WERI-Rb-1 (cell line): ENCODE data around the gene SCN9A.
"Not testable (repeated sequence)": the region's sequence is repeated elsewhere in the genome, so short reads cannot be mapped to it uniquely, and the experiment has no call there.

Experiments used
- DNase-seq: peaks from one replicate; pipeline ENCODE4 v3.0.0-alpha.2; 2020
- H3K27ac ChIP-seq: fragments of 250-450 bp; sonication (Bioruptor Pico); 2 replicates; pipeline ENCODE4 v1.5.1; 2020; ENCODE audit warnings: mild to moderate bottlenecking, moderate library complexity
- H3K27me3 ChIP-seq: fragments of 250-450 bp; sonication (Bioruptor Pico); 2 replicates; pipeline ENCODE4 v1.5.1; 2021; ENCODE audit warnings: mild to moderate bottlenecking, low read depth, moderate library complexity; ENCODE audit not compliant: insufficient read depth, severe bottlenecking
- H3K36me3 ChIP-seq: fragments of 250-450 bp; sonication (Bioruptor Pico); 2 replicates; pipeline ENCODE4 v1.5.1; 2020; ENCODE audit warnings: mild to moderate bottlenecking, moderate library complexity
- H3K4me3 ChIP-seq: 2 replicates; pipeline ENCODE4 v1.5.1; 2011; ENCODE audit warnings: low read depth, mild to moderate bottlenecking, control low read depth, low read length
- H3K9me3 ChIP-seq: fragments of 250-450 bp; sonication (Bioruptor Pico); 2 replicates; pipeline ENCODE4 v1.5.1; 2021; ENCODE audit warnings: mild to moderate bottlenecking, moderate library complexity; ENCODE audit not compliant: severe bottlenecking
- CTCF ChIP-seq: IDR thresholded peaks from 2 replicates; pipeline ENCODE4 v1.5.1; 2011; ENCODE audit warnings: low read depth, mild to moderate bottlenecking, control low read depth, inconsistent platforms, low read length

Gene SCN9A

DNA sequence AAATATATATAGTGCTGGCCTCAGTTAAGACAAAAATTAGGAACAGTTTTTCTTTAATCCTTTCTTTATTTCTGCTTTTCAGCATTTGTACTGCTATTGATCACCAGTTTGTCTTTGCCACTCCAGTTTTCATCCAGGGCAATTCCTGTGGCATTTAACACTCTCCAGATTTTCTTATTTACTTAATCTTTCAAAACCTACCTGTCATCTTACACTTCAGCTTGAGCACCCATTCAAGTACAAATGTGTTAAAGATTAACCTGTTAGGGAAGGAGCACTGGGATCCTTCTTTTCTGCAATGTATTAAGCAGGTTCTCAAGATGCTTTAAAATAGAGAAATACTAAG, 146.1 kb downstream of the SCN9A start:
- H3K27ac ChIP-seq = no peak overlapping the region
- H3K27me3 ChIP-seq = no peaks in the 10 kb centered on the region
- H3K9me3 ChIP-seq = no peaks in the 10 kb centered on the region
- H3K4me3 ChIP-seq = no peak overlapping the region
- no peak for TF ChIP-seq CTCF
- no peak for DNase-seq
- H3K36me3 ChIP-seq = no peaks in the 10 kb centered on the region

DNA sequence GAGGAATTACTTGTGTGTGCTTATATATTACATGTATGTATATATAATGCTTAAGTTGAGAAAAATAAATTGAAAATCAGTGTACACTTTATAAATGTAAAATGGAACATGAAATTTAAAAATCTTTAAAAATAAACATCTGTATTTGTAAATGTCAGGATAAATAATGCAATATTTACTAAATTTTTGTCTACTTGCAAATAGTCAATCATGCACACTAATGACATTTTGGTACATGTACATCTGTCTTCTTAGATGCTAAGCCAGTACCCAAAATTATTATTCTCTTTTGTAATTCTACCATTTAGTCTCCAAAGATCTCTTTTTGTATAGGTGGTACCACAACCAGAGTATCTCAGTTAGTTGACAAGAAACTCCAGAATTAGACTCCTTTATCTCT, 151.5 kb downstream of the SCN9A start:
- no peaks in the 10 kb centered on the region for H3K9me3 ChIP-seq
- TF ChIP-seq CTCF = no peak
- H3K4me3 ChIP-seq = no peak overlapping the region
- no peak overlapping the region for H3K27ac ChIP-seq
- no peak for DNase-seq
- no peaks in the 10 kb centered on the region for H3K27me3 ChIP-seq
- no peaks in the 10 kb centered on the region for H3K36me3 ChIP-seq

- no peak for DNase-seq
- Histone ChIP-seq H3K36me3 (no peaks in the 10 kb centered on the region), H3K27ac (no peak overlapping the region), H3K9me3 (no peaks in the 10 kb centered on the region), H3K4me3 (no peak overlapping the region), H3K27me3 (no peaks in the 10 kb centered on the region)
- no peak for TF ChIP-seq CTCF
Measured at GRCh38 chr2:166223298-166223697, 152.4 kb downstream of the SCN9A start.

GRCh38 chr2:166211079-166211478, 164.7 kb downstream of the SCN9A start:
- Histone ChIP-seq H3K27ac (no peak overlapping the region), H3K9me3 (no peaks in the 10 kb centered on the region), H3K36me3 (no peaks in the 10 kb centered on the region), H3K27me3 (no peaks in the 10 kb centered on the region), H3K4me3 (no peak overlapping the region)
- no peak for TF ChIP-seq CTCF
- DNase-seq = no peak

DNA sequence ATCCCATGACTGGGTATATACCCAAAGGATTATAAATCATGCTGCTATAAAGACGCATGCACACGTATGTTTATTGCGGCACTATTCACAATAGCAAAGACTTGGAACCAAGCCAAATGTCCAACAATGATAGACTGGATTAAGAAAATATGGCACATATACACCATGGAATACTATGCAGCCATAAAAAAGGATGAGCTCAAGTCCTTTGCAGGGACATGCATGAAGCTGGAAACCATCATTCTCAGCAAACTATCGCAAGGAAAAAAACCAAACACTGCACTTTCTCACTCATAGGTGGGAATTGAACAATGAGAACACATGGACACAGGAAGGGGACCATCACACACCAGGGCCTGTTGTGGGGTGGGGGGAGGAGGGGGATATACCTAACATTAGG, 165.8 kb downstream of the SCN9A start:
- not testable (repeated sequence) for H3K27ac ChIP-seq, H3K36me3 ChIP-seq, H3K9me3 ChIP-seq, DNase-seq, H3K4me3 ChIP-seq, H3K27me3 ChIP-seq

GRCh38 chr2:166209367-166209766, 166.4 kb downstream of the SCN9A start:
- not testable (repeated sequence) for H3K36me3 ChIP-seq, H3K4me3 ChIP-seq, H3K27ac ChIP-seq, H3K27me3 ChIP-seq, H3K9me3 ChIP-seq, DNase-seq

- not testable (repeated sequence) for DNase-seq, H3K9me3 ChIP-seq, H3K4me3 ChIP-seq, H3K36me3 ChIP-seq, H3K27ac ChIP-seq, H3K27me3 ChIP-seq
Measured at GRCh38 chr2:166206153-166206552, 169.6 kb downstream of the SCN9A start.
